AG04450 (cell line): ENCODE results near the gene ADIG. TPM values are rescaled to one million over a fixed set of nuclear protein-coding genes. Genes with fewer than 3 reads are reported as not detected.

Experiments
- CTCF ChIA-PET: fragments of 300-600, 350-600 bp; formaldehyde crosslinking; extraction: SDS; loops from one replicate; lab custom pipeline; 2022; ENCODE audit warnings: antibody characterized with exemption, inconsistent platforms; lab: Charles Lee
- POLR2A ChIA-PET: fragments of 350-600 bp; formaldehyde crosslinking; extraction: SDS; loops from one replicate; lab custom pipeline; 2021; ENCODE audit warnings: antibody characterized with exemption, inconsistent platforms; lab: Yijun Ruan, JAX
- DNase-seq: peaks from one replicate; pipeline ENCODE4 v3.0.0-alpha.2; 2011; ENCODE audit warnings: low read depth, low spot score
- H3K27ac ChIP-seq: one replicate; pipeline ENCODE4 v1.5.1; 2012; ENCODE audit warnings: low read depth, low read length, control low read depth
- H3K27me3 ChIP-seq: one replicate; pipeline ENCODE4 v1.6.0; 2012; ENCODE audit warnings: low read length; ENCODE audit not compliant: control insufficient read depth, insufficient read depth
- H3K4me3 ChIP-seq: 2 replicates; pipeline ENCODE4 v1.5.1; 2011; ENCODE audit warnings: mild to moderate bottlenecking, low read depth, low read length, control low read depth
- H3K9me3 ChIP-seq: 2 replicates; pipeline ENCODE4 v1.5.1; 2012; ENCODE audit warnings: low read length; ENCODE audit not compliant: control insufficient read depth, insufficient read depth
- polyA plus RNA-seq: library from polyadenylated mRNA; depleted of rRNA; stranded (reverse); fragments of >200 nt; gene quantifications from 2 replicates; pipeline ENCODE4 v1.2.3, GENCODE V29; 2011; rRNA removed
- TF ChIP-seq, protein P1 (sequence below): IDR thresholded peaks from 2 replicates; pipeline ENCODE4 v1.5.1; 2011; ENCODE audit warnings: low read depth, low read length, control low read depth, inconsistent platforms

Gene ADIG
- polyA plus RNA-seq, 1 experiment = not detected

- DNase-seq = no peak
- Histone ChIP-seq H3K27ac (no peak overlapping the region), H3K27me3 (peaks cover 4% of the 10 kb centered on the region), H3K9me3 (no peaks in the 10 kb centered on the region), H3K4me3 (no peak overlapping the region)
- ChIA-PET POLR2A (no interaction called here), CTCF (interaction anchor here (0.8 to 0.9 kb wide), 2 partner anchors 14 to 21 kb away, joined by 3 to 4 read pairs; no protein-coding TSS in a partner anchor)
- TF ChIP-seq, protein P1, sequence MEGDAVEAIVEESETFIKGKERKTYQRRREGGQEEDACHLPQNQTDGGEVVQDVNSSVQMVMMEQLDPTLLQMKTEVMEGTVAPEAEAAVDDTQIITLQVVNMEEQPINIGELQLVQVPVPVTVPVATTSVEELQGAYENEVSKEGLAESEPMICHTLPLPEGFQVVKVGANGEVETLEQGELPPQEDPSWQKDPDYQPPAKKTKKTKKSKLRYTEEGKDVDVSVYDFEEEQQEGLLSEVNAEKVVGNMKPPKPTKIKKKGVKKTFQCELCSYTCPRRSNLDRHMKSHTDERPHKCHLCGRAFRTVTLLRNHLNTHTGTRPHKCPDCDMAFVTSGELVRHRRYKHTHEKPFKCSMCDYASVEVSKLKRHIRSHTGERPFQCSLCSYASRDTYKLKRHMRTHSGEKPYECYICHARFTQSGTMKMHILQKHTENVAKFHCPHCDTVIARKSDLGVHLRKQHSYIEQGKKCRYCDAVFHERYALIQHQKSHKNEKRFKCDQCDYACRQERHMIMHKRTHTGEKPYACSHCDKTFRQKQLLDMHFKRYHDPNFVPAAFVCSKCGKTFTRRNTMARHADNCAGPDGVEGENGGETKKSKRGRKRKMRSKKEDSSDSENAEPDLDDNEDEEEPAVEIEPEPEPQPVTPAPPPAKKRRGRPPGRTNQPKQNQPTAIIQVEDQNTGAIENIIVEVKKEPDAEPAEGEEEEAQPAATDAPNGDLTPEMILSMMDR = peak; percentile 89
Measured at GRCh38 chr20:38633577-38634093, 52.6 kb downstream of the ADIG start.

DNA sequence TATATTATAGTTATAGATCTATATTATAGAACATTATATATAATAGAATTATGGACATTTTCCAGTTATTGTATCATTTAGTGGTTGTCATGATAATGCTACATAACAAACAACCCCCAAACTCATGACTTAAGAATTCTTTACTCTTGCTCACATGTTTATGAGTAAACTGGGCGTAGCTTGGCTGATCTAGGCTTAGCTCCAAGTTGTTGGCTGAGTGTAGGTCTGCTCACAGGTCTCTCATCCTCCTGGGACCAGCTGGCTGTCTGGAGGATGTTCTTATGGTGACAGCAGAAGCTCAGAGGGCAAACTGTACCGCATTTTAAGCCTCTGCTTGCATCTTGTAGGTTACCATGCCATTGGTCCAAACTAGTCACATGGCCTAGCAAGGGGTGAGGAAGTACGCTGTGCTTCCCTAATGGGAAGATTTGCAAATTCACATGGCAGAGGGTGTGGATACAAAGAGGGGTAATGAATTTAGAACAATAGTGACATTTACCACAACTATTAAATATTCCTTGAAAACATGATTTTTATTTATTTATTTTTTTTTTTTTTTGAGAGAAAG is 54.8 kb downstream of the ADIG start:
- H3K27me3 ChIP-seq = peaks cover 8% of the 10 kb centered on the region
- H3K9me3 ChIP-seq = no peaks in the 10 kb centered on the region
- no peak overlapping the region for H3K4me3 ChIP-seq
- POLR2A ChIA-PET = no interaction called here
- H3K27ac ChIP-seq = no peak overlapping the region
- TF ChIP-seq, protein P1 = no peak
- DNase-seq = no peak
- CTCF ChIA-PET = no interaction called here

Other genes with a start within 250 kb of the ADIG start
- gene LBP, start 234.7 kb upstream of the ADIG start, polyA plus RNA-seq = not detected in 2 replicates
- gene SNHG17, start 145.9 kb upstream of the ADIG start, polyA plus RNA-seq = 14.4 and 18.5 TPM in 2 replicates
- 24.1 and 30.1 TPM in 2 replicates for gene RALGAPB, start 108.4 kb upstream of the ADIG start, polyA plus RNA-seq
- not detected in 2 replicates for gene ARHGAP40, start 20.6 kb downstream of the ADIG start, polyA plus RNA-seq
- not detected in 2 replicates for gene SLC32A1, start 143.3 kb downstream of the ADIG start, polyA plus RNA-seq
- 6.0 and 6.1 TPM in 2 replicates for gene ACTR5, start 167.3 kb downstream of the ADIG start, polyA plus RNA-seq
- not detected in 2 replicates for gene PPP1R16B, start 224.5 kb downstream of the ADIG start, polyA plus RNA-seq